Gastrocnemius medialis (tissue), 4 donors: Measurements from ENCODE around the gene TENT5C. TPM values are rescaled to one million over a fixed set of nuclear protein-coding genes. Genes with fewer than 3 reads are reported as not detected.

Source experiments
- ATAC-seq, 2 donors: fragments of 150-250 bp; one replicate each; pipeline ENCODE4 v1.9.1; 2016
- DNase-seq, 2 donors: peaks; one replicate each; pipeline ENCODE4 v3.0.0-alpha.2; 2019
- H3K27ac ChIP-seq, 4 donors: fragments of 200-600 bp; sonication (generic); 1 replicate in 1 of 4; 2 replicates in 3 of 4; pipeline ENCODE4 v1.5.1; 2016 to 2018; ENCODE audit warnings: mild to moderate bottlenecking in 2 of 4, moderate library complexity in 1 of 4
- H3K27me3 ChIP-seq, 3 donors: fragments of 200-600 bp; sonication (generic) in 2 of 3; 1 replicate in 1 of 3; 2 replicates in 2 of 3; pipeline versions ENCODE4 v1.5.1 to v1.6.0; 2016 to 2019; ENCODE audit warnings: mild to moderate bottlenecking in 1 of 3, moderate library complexity in 1 of 3
- H3K36me3 ChIP-seq, 2 donors: fragments of 200-600 bp; sonication (generic) in 1 of 2; one replicate each; pipeline ENCODE4 v1.5.1; 2017 to 2018
- H3K4me1 ChIP-seq, 2 donors: fragments of 200-600 bp; sonication (generic) in 1 of 2; one replicate each; pipeline ENCODE4 v1.5.1; 2016 to 2017; ENCODE audit warnings: mild to moderate bottlenecking in 2 of 2
- H3K4me3 ChIP-seq, 4 donors: fragments of 200-600 bp; sonication (generic) in 3 of 4; 1 replicate in 1 of 4; 2 replicates in 3 of 4; pipeline ENCODE4 v1.5.1; 2016 to 2019; ENCODE audit warnings: mild to moderate bottlenecking in 2 of 4
- H3K9me3 ChIP-seq, 3 donors: fragments of 200-600 bp; sonication (generic) in 2 of 3; 1 replicate in 1 of 3; 2 replicates in 2 of 3; pipeline ENCODE4 v1.5.1; 2016 to 2019
- POLR2A ChIP-seq, 2 donors: fragments of 450-650 bp; IDR thresholded peaks; one replicate each; pipeline ENCODE4 v1.6.1; 2017; ENCODE audit warnings: antibody characterized with exemption in 2 of 2, mild to moderate bottlenecking in 2 of 2, moderate library complexity in 2 of 2
- in situ Hi-C, 4 donors: fragments of 200-750 bp; cut with MboI; loops; one replicate each; pipeline versions ENCODE4 v1.15.0 to v1.8.0; 2017; ENCODE audit warnings: low sequenced_read_pairs in 4 of 4
- intact Hi-C: fragments of 100-400 bp; cut with DNase I; formaldehyde crosslinking; loops from one replicate; pipeline ENCODE4 v1.15.1; 2023; ENCODE audit warnings: low total_unique reads
- total RNA-seq, 4 donors: library from RNA; depleted of rRNA; stranded (reverse); fragments of >200 nt; gene quantifications; one replicate each; pipeline versions ENCODE4 v1.1.0 to v1.2.3, GENCODE V29; 2016
- TF ChIP-seq, protein P1 (sequence below), 5 experiments: fragments of 450-650 bp in 3 of 5; fragments of 200-600 bp in 2 of 5; sonication (generic) in 2 of 5; IDR thresholded peaks in 4 of 5; conservative IDR thresholded peaks in 1 of 5; 1 replicate in 4 of 5; 2 replicates in 1 of 5; pipeline ENCODE4 v1.5.1; 2016 to 2019; ENCODE audit warnings: antibody characterized with exemption in 5 of 5, mild to moderate bottlenecking in 3 of 5, moderate library complexity in 3 of 5

The TENT5C gene
- total RNA-seq, 4 donors from 2014 or later: 2.3 to 21.8 (median 6.4) TPM

DNA sequence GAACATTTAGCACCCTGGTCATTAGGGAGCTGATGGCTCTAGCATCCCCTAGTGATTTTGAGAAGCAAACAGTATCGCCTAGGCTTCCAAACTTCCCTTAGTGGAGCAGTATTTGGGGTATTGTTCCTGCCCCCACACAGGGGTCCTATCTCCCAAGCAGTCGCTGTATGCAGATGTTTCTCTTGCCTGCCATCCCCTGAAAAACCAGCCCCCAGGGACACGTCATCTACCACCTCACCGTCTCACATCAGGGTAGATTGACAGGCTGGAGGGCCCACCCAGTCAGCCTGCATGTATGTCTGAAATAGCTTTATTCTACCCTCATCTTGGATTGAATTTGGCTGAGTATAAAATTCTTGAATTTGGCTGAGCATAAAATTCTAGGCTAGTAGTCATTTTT, 33.9 kb downstream of the TENT5C start:
- ATAC-seq (no peak), DNase-seq (no peak)
- Histone ChIP-seq H3K36me3 (no peaks in the 10 kb centered on the region), H3K4me3 (no peak overlapping the region), H3K27me3 (no peaks in the 10 kb centered on the region), H3K4me1 (peaks cover 0 to 8% of the 10 kb centered on the region in 2 donors), H3K27ac (no peak overlapping the region), H3K9me3 (no peaks in the 10 kb centered on the region)
- in situ Hi-C loops (no loop called here), intact Hi-C loops (no loop called here)
- TF ChIP-seq, protein P1, sequence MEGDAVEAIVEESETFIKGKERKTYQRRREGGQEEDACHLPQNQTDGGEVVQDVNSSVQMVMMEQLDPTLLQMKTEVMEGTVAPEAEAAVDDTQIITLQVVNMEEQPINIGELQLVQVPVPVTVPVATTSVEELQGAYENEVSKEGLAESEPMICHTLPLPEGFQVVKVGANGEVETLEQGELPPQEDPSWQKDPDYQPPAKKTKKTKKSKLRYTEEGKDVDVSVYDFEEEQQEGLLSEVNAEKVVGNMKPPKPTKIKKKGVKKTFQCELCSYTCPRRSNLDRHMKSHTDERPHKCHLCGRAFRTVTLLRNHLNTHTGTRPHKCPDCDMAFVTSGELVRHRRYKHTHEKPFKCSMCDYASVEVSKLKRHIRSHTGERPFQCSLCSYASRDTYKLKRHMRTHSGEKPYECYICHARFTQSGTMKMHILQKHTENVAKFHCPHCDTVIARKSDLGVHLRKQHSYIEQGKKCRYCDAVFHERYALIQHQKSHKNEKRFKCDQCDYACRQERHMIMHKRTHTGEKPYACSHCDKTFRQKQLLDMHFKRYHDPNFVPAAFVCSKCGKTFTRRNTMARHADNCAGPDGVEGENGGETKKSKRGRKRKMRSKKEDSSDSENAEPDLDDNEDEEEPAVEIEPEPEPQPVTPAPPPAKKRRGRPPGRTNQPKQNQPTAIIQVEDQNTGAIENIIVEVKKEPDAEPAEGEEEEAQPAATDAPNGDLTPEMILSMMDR (IDR thresholded peaks at IDR 0.05 in 4 of 5, conservative IDR thresholded peaks at IDR 0.05 in 1 of 5): no peak
- no peak for TF ChIP-seq POLR2A (IDR thresholded peaks at IDR 0.05)

DNA sequence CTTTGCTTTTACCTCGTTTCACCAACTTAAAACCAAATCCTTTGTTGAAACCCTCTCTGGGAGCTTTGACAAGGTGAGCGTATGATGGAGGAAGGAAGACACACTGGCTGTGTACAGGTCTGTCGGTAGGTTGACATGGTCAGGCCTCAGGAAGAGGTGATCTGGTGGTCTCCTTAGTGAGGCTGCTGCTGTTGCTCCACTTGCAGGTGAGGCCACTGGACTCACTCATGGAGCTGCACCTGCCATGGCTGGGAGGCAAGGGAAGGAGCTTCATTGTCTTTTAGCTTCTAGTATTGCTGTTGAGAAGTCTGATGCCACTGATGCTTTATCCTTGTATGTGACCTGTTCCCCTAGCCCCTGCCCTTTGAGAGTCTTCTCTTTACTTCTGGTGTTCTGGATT, 35.7 kb downstream of the TENT5C start:
- Histone ChIP-seq H3K27me3 (no peaks in the 10 kb centered on the region), H3K9me3 (no peaks in the 10 kb centered on the region), H3K4me1 (peaks cover 13 to 25% of the 10 kb centered on the region in 2 donors), H3K36me3 (no peaks in the 10 kb centered on the region), H3K4me3 (no peak overlapping the region), H3K27ac (no peak overlapping the region)
- intact Hi-C loops (no loop called here), in situ Hi-C loops (no loop called here)
- TF ChIP-seq POLR2A (IDR thresholded peaks at IDR 0.05): no peak
- TF ChIP-seq, protein P1 (IDR thresholded peaks at IDR 0.05 in 4 of 5, conservative IDR thresholded peaks at IDR 0.05 in 1 of 5): no peak
- no peak for ATAC-seq
- DNase-seq: no peak

DNA sequence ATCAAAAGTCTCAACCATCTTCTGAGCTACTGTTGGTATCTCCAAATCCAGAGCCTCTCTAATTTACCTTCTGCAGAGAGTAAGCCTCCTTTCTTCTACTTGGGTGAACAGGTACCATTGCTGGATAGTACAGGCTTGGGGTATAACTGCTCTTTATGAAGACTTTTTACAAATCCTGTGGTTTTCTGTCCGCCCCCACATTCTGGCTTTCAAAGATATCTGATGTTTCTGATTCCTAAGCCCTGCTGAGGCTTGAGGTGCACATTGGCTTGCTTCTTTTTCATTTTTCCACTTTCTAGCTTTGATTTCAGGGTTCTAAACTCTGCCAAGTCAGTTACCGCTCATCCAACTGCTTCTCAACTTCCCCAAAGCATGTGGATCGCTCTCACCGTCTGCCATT, 37.1 kb downstream of the TENT5C start:
- Histone ChIP-seq H3K36me3 (no peaks in the 10 kb centered on the region), H3K27ac (no peak overlapping the region), H3K9me3 (no peaks in the 10 kb centered on the region), H3K4me3 (no peak overlapping the region), H3K27me3 (no peaks in the 10 kb centered on the region), H3K4me1 (peaks cover 21 to 39% of the 10 kb centered on the region in 2 donors)
- DNase-seq (no peak), ATAC-seq (no peak)
- TF ChIP-seq, protein P1 (IDR thresholded peaks at IDR 0.05 in 4 of 5, conservative IDR thresholded peaks at IDR 0.05 in 1 of 5): no peak
- TF ChIP-seq POLR2A (IDR thresholded peaks at IDR 0.05): no peak
- in situ Hi-C loops (no loop called here), intact Hi-C loops (no loop called here)

DNA sequence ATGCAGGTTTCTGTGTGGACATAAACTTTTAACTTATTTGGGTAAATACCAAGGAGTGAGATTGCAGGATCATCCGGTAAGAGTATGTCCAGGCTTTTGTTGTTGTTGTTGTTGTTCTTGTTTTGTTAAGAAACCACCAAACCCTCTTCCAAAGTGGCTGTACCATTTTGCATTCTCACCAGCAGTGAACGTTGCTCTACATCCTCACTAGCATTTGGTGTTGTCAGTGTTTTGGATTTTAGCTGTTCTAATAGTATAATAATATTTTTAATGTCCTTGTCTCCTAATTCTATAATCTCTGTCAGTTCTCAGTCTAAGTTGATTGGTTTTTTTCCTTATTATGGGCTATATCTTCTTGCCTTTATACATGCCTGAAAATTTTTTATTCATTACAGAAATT, 37.8 kb downstream of the TENT5C start:
- Histone ChIP-seq H3K36me3 (no peaks in the 10 kb centered on the region), H3K27ac (no peak overlapping the region), H3K9me3 (no peaks in the 10 kb centered on the region), H3K4me1 (peaks cover 21 to 40% of the 10 kb centered on the region in 2 donors), H3K27me3 (no peaks in the 10 kb centered on the region), H3K4me3 (no peak overlapping the region)
- intact Hi-C loops: no loop called here
- TF ChIP-seq, protein P1 (IDR thresholded peaks at IDR 0.05 in 4 of 5, conservative IDR thresholded peaks at IDR 0.05 in 1 of 5): no peak
- no peak for TF ChIP-seq POLR2A (IDR thresholded peaks at IDR 0.05)
- no peak for DNase-seq
- ATAC-seq: no peak
- in situ Hi-C loops: no loop called here

DNA sequence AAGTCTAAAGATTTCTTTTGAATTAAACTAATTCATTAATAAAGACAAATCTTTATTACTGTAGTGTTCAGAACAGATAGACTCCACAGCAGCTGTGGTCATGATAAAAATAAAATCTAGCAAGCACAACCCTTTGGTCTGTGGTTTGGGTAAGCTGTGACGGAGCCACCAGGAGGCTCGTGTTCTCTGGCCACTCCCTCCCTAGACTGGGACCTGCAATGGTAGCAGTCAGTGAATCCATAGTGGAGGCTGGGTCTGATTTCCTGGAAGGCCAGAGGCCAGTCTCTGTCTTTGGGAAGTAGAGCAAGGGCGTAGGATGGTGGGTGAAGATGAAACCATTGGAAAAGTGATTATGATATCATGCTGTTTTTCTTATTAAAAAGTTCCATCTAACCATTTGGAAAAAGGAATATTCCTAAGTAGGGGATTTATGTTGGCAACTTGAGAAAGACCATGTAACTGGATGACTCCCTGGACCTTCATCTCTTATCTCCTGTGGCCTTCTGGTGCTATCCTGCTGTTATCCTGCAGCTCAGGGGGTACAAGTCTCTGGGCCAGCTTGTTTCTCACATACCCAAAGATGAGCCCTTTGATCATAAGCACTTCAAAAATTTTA, 39.0 kb downstream of the TENT5C start:
- no peaks in the 10 kb centered on the region for H3K27me3 ChIP-seq
- intact Hi-C loops: no loop called here

More for the DNA sequence above, 39.0 kb downstream of the TENT5C start:
- Histone ChIP-seq H3K36me3 (no peaks in the 10 kb centered on the region), H3K4me3 (no peak overlapping the region), H3K27ac (peak overlapping the region in 3 of 4 donors; percentile 5 to 79 (median 61)), H3K4me1 (peaks cover 21 to 40% of the 10 kb centered on the region in 2 donors), H3K9me3 (no peaks in the 10 kb centered on the region)
- in situ Hi-C loops: no loop called here
- DNase-seq: peak in 1 of 2 donors; percentile 31
- TF ChIP-seq POLR2A (IDR thresholded peaks at IDR 0.05): no peak
- TF ChIP-seq, protein P1 (IDR thresholded peaks at IDR 0.05 in 4 of 5, conservative IDR thresholded peaks at IDR 0.05 in 1 of 5): no peak
- ATAC-seq: peak in 1 of 2 donors; percentile 25
